GM18498 (cell line): ENCODE data around the gene KCNK4.

Source experiments
- ATAC-seq: cut with Tn5 transposase; IDR thresholded peaks from one replicate; pipeline ENCODE4 v1.9.1; 2021; ENCODE audit warnings: mild to moderate bottlenecking, moderate library complexity; ENCODE audit not compliant: unreplicated experiment

The KCNK4 gene

GRCh38 chr11:64253043-64253442 is 38.1 kb upstream of the KCNK4 start:
- no peak for ATAC-seq

DNA sequence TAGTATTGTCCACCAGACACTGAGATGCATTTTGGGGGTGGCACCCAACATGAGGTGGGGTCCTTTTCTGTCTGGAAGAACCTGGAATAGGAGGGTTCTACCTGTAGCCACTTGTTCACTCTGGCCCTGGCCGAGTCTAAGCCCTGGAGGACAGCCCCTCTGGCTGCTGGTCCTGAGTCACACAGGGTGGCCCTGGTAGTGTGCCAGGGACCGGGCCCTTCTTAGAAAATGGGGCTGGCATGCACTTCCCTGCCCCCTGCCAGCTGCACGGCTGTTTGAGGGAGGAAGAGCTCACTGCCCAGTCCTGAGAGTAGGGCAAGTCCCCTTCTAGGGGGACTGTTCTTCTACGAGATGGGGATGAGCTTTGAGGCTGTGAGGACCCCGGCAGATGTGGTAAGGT is 37.6 kb upstream of the KCNK4 start:
- no peak for ATAC-seq

GRCh38 chr11:64254326-64254725 is 36.8 kb upstream of the KCNK4 start:
- no peak for ATAC-seq

DNA sequence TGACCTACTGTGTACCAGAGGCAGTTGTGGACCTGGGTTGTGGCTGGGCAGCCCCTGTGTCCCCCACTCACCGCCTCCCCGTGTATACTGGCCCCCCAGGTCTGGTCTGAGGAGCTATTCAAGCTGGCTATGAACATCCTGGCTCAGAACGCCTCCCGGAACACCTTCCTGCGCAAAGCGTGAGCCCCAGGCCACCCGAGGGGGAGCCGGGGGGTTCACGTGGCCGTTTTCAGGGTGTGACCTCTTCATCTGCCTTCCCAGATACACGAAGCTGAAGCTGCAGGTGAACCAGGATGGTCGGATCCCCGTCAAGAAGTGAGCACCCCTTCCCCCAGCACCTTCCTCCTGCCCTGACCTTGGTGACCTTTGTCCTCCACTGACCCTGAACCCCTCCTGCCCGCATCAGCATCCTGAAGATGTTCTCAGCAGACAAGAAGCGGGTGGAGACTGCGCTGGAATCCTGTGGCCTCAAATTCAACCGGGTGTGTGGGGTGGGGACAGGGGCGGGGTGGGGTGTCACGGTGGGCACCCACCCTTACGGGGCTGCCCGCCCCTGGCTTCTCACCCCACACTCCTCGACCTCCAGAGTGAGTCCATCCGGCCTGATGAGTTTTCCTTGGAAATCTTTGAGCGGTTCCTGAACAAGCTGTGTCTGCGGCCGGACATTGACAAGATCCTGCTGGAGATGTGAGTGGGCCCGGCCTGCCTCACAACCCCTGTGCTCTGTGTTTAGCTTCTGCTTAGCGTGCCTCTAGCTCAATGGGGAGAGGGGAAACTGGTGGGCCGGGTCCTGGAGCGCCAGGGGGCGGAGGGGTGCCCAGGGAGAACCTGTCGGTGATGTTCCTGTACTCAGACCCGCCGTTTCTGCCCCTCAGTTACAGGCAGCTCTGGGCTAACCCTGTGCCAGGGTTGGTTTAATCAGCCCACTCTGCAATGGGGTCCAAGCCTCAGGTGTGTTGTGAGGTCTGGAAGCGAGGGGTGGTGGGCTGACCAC is 35.7 kb upstream of the KCNK4 start:
- ATAC-seq = no peak

GRCh38 chr11:64256300-64256699 is 34.8 kb upstream of the KCNK4 start:
- ATAC-seq = no peak

- ATAC-seq = no peak
These were observed 32.7 kb upstream of the KCNK4 start for GRCh38 chr11:64258356-64258755.

GRCh38 chr11:64258946-64259532 is 32.1 kb upstream of the KCNK4 start:
- ATAC-seq = no peak

DNA sequence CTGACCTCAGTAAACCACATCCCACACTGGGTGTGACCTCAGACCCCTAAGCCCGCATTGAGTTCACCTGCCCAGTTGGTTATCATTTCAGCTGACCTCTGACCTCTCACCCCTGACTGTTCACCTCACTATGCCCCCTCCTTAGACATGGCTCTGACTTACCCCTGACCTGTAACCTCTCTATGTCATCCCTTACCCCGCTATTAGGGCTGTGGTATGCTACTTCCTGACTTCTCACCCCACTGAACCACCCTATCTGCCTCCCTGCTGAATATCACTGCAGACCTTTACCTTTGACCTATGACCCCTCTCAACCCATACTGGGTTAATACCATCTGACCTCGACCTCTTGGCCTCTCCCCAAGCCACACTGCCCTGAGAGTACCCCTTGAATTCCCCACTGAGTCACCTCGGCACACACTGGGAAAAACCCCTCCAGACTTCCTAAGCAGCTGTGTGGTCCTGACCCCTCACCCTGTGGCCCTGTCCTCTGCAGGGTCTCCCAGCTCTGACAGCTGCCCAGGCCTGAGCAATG is 31.5 kb upstream of the KCNK4 start:
- no peak for ATAC-seq

DNA sequence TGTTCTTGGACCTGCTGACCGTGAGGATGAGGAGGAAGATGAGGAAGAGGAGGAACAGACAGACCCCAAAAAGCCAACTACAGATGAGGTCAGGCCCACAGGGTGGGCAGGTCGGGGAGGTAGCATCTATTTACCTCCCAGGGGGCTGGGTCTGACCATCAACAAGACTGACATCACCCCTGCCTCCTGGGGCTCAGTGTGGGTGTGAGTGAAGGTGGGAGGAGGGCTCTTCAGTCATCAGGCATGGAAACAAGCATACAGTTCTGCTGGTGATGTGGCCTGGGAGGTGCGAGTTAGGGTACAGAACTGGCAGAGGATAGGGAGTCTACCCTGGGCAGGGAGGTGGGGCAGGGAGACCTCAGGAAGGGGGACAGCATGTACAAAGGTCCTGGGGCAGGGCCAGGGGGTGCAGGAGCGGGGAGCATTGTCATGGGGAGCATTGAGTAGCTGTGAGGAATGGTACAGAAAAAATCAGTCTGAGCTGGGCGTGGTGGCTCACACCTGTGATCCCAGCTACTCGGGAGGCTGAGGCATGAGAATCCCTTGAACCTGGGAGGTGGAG is 30.9 kb upstream of the KCNK4 start:
- no peak for ATAC-seq

DNA sequence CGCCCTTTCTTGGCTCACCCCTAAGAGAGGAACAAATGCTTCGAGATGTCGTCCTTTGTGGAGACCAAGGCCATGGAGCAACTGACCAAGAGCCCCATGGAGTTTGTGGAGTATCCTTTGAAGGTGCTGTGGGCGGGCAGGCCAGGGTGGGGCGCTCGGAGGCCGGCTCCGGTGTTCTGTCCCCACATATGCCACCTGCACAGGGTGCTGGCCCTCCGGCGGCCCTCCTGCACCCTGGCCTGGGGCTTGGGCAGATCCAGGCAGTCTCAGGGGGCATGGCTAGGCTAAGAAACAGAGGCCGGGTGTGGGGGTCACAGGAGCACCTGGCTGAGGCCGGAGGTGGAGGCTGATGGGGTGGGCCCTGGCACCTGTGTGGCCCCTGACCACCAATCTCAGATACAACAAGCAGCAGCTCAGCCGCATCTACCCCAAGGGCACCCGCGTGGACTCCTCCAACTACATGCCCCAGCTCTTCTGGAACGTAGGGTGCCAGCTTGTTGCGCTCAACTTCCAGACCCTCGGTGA is 29.5 kb upstream of the KCNK4 start:
- no peak for ATAC-seq

DNA sequence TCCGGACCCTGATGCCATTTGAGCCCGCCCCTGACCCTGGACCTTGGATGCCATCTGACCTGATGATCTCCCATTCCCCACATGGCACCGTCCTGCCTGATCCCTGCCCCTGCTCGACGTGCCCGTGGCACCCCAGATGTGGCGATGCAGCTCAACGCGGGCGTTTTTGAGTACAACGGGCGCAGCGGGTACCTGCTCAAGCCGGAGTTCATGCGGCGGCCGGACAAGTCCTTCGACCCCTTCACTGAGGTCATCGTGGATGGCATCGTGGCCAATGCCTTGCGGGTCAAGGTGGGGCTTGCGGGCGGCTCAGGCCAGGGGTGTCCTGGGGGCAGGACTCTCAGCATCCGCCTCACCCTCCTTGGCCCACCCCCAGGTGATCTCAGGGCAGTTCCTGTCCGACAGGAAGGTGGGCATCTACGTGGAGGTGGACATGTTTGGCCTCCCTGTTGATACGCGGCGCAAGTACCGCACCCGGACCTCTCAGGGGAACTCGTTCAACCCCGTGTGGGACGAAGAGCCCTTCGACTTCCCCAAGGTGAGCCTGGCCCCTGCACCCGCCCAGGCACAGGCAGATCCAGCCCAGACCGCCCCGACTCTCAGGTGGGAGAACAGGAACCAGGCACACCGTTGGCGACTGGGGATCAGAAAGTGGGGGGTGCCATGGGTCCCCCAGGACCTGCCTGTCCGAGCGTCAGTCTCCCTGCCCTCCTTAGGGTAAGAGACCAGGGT is 28.7 kb upstream of the KCNK4 start:
- no peak for ATAC-seq

DNA sequence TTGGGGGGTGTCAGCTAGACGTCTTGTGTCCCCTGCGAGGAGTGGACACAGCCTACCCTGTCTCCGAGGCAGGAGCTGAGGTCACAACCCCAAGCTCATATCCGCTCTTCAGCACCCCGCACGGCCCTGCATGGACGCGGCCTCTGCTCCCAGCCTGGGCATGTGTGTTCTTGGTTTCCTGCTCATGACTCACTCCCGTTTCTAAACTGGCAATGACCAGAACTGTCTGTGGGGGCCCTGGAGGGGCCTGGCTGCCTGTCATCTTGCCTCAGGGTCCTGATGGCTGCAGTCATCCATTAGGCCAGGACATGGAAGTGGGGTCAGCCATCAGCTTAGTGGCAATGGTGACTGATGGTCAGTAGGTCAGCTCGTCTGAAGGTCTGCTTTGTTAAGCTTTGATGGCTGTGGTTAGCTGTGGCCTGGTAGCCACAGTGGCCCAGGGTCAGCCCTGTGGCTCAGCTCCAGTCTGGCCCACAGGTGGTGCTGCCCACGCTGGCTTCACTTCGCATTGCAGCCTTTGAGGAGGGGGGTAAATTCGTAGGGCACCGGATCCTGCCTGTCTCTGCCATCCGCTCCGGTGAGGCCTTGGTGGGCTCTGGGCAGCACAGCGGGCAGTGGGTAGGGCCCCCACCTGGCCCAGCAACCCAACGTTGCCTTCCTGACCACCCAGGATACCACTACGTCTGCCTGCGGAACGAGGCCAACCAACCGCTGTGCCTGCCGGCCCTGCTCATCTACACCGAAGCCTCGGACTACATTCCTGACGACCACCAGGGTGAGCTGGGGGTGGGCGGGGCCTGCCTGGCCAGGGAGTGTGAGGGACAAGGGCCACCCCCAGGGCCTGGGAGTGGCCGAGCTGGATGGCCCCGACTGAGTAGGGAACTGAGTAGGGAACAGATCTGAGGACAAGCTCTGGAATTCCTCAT is 27.8 kb upstream of the KCNK4 start:
- no peak for ATAC-seq

GRCh38 chr11:64263947-64264317 is 27.2 kb upstream of the KCNK4 start:
- ATAC-seq = no peak

- ATAC-seq = no peak
These were observed 26.7 kb upstream of the KCNK4 start for GRCh38 chr11:64264371-64264852.

- ATAC-seq = no peak
These were observed 25.6 kb upstream of the KCNK4 start for GRCh38 chr11:64265176-64266160.

DNA sequence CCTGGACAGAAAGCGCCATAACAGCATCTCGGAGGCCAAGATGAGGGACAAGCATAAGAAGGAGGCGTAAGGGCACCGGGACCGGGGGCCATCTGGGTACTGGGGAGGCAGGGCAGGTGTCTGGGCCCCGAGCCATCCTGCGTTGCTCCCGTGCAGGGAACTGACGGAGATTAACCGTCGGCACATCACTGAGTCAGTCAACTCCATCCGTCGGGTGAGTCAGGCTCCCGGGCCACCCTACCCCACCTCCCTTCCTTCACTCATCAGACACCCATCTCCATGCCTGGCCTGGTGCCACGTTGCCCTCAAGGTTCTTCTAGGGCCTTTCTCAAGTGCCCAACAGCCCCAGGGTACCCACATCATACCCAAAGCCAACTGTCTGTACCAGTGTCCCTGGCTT is 24.8 kb upstream of the KCNK4 start:
- no peak for ATAC-seq

DNA sequence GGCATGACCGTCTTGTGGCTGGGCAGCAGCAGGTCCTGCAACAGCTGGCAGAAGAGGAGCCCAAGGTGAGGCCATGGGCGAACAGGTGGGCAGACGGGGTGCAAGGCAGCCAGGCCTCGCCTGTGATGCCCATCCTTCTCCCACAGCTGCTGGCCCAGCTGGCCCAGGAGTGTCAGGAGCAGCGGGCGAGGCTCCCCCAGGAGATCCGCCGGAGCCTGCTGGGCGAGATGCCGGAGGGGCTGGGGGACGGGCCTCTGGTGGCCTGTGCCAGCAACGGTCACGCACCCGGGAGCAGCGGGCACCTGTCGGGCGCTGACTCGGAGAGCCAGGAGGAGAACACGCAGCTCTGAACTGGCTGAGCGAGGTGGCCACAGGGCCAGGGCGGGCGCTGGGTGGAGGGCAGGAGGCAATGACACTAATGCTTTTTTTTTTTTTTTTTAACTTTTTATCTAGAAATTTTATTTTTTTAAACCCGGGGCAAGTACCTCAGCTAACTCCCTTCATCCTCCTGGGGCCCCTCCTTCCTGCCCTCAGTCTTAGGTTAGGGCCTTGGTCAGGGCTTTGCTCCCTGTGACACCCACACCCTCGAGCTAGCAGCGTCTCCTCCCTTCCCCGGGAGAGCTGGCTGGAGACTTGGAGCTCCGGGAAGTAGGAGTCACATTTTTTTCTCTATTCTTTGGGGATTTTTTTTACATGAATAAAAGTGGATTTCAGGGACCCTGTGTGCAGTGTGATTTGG is 23.7 kb upstream of the KCNK4 start:
- no peak for ATAC-seq
